ENCODE data around the gene EXOC4. TPM values are rescaled to one million over a fixed set of nuclear protein-coding genes. Genes with fewer than 3 reads are reported as not detected.

Gene EXOC4
- total RNA-seq, 1 experiment from 2014 or later = 75.8 TPM

GRCh38 chr7:134046594-134047128, 793.8 kb downstream of the EXOC4 start:
- H3T11ph ChIP-seq (ENCODE audit: low read length) = no peak overlapping the region
- H3K14ac ChIP-seq (ENCODE audit: insufficient read depth, low read length) = no peak overlapping the region
- peak; percentile 33 for DNase-seq
- no peak overlapping the region for H2BK15ac ChIP-seq (ENCODE audit: low read depth, low read length)
- no peaks in the 10 kb centered on the region for H3K27me3 Mint-ChIP-seq (ENCODE audit: low read depth)
- peaks cover 12 to 15% of the 10 kb centered on the region in 2 experiments for H3K9me3 Mint-ChIP-seq
- no peak overlapping the region for H2AFZ ChIP-seq (ENCODE audit: low read length)
- H3K27ac ChIP-seq (ENCODE audit: insufficient read length, low read depth, low read length) = no peak overlapping the region
- H3K4me2 ChIP-seq (ENCODE audit: insufficient read depth, insufficient read length, low read length) = no peak overlapping the region
- H3K9me3 ChIP-seq (ENCODE audit: control insufficient read depth, low read depth, low read length) = no peaks in the 10 kb centered on the region
- no peaks in the 10 kb centered on the region; the same call in 1 of the 2 replicates for H3K4me1 ChIP-seq (ENCODE audit: insufficient read depth, low read length)
- peak overlapping the region; percentile 11 to 81 (median 62); a peak in 6 of 7 replicates for H3K27ac Mint-ChIP-seq
- H4K91ac ChIP-seq (ENCODE audit: insufficient read length, low read depth, low read length) = no peak overlapping the region
- H3K23me2 ChIP-seq (ENCODE audit: insufficient read length, low read depth, low read length, poor library complexity, severe bottlenecking) = no peaks in the 10 kb centered on the region
- no peak overlapping the region for H2AK5ac ChIP-seq (ENCODE audit: insufficient read length, low read length)
- no peak overlapping the region for H2BK120ac ChIP-seq (ENCODE audit: low read depth, low read length, poor library complexity, severe bottlenecking)
- peaks cover 14 to 16% of the 10 kb centered on the region in 2 experiments for H3K4me1 Mint-ChIP-seq
- no peak overlapping the region for H3K18ac ChIP-seq (ENCODE audit: insufficient read length, low read depth, low read length)
- peaks cover 6 to 21% (median 13%) of the 10 kb centered on the region in 3 experiments for H3K36me3 Mint-ChIP-seq (ENCODE audit: insufficient read depth in 1 of 3, low read depth in 3 of 3)
- no peak overlapping the region for H3K56ac ChIP-seq (ENCODE audit: insufficient read length, low read depth, low read length)
- H4K8ac ChIP-seq (replicated peaks; ENCODE audit: insufficient read length, low read depth, low read length) = no peak overlapping the region
- H3K27me3 ChIP-seq (ENCODE audit: insufficient read depth, low read length) = no peaks in the 10 kb centered on the region
- H3K79me2 ChIP-seq (ENCODE audit: insufficient read depth, low read length) = no peaks in the 10 kb centered on the region
- TF ChIP-seq, protein P1, sequence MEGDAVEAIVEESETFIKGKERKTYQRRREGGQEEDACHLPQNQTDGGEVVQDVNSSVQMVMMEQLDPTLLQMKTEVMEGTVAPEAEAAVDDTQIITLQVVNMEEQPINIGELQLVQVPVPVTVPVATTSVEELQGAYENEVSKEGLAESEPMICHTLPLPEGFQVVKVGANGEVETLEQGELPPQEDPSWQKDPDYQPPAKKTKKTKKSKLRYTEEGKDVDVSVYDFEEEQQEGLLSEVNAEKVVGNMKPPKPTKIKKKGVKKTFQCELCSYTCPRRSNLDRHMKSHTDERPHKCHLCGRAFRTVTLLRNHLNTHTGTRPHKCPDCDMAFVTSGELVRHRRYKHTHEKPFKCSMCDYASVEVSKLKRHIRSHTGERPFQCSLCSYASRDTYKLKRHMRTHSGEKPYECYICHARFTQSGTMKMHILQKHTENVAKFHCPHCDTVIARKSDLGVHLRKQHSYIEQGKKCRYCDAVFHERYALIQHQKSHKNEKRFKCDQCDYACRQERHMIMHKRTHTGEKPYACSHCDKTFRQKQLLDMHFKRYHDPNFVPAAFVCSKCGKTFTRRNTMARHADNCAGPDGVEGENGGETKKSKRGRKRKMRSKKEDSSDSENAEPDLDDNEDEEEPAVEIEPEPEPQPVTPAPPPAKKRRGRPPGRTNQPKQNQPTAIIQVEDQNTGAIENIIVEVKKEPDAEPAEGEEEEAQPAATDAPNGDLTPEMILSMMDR (conservative IDR thresholded peaks at IDR 0.05) = no peak
- no peak overlapping the region for H3K4ac ChIP-seq (ENCODE audit: low read depth, low read length)
- H2BK20ac ChIP-seq (ENCODE audit: low read depth, low read length, poor library complexity, severe bottlenecking) = no peak overlapping the region
- H3K23ac ChIP-seq (ENCODE audit: insufficient read length, low read depth, low read length) = no peak overlapping the region
- no CpG with 5 or more reads among the region's 9 CpGs for whole genome bisulfite sequencing (ENCODE audit: extremely low coverage, insufficient read length, low lambda C conversion rate)
- H3K9ac ChIP-seq (ENCODE audit: extremely low read depth, insufficient read length, low read length) = no peak overlapping the region
- no peak overlapping the region for H2BK12ac ChIP-seq (ENCODE audit: insufficient read length, low read depth, low read length)
- H4K20me1 ChIP-seq (ENCODE audit: control insufficient read depth, insufficient read depth, insufficient read length) = no peaks in the 10 kb centered on the region
- H2BK5ac ChIP-seq (ENCODE audit: insufficient read length, low read length) = no peak overlapping the region
- no peaks in the 10 kb centered on the region for H3K79me1 ChIP-seq (ENCODE audit: insufficient read depth, low read depth, low read length, poor library complexity, severe bottlenecking)
- H4K5ac ChIP-seq (ENCODE audit: insufficient read length, low read depth, low read length) = no peak overlapping the region
- H3K4me3 Mint-ChIP-seq = no peak overlapping the region
